Omental fat pad (tissue), 4 donors: Measurements from ENCODE around the gene SOX18. TPM values are rescaled to one million over a fixed set of nuclear protein-coding genes. Genes with fewer than 3 reads are reported as not detected.

Source experiments
- ATAC-seq: fragments of 150-250 bp; one replicate; pipeline ENCODE4 v1.9.1; 2016; ENCODE audit warnings: mild to moderate bottlenecking, moderate library complexity; ENCODE audit not compliant: low FRiP score
- DNase-seq: peaks from one replicate; pipeline ENCODE4 v3.0.0-alpha.2; 2019; ENCODE audit warnings: low spot score
- CTCF ChIP-seq, 3 donors: fragments of 450-650 bp; IDR thresholded peaks; one replicate each; pipeline ENCODE4 v1.5.1; 2016 to 2017; ENCODE audit warnings: antibody characterized with exemption in 3 of 3, mild to moderate bottlenecking in 3 of 3, moderate library complexity in 2 of 3
- total RNA-seq, 4 donors: library from RNA; depleted of rRNA; stranded (reverse); fragments of >200 nt; gene quantifications; one replicate each; pipeline ENCODE4 v1.1.0, GENCODE V29; 2016

Gene SOX18
- total RNA-seq, 4 donors from 2014 or later: 2.9 to 16.7 (median 7.7) TPM

- DNase-seq (no peak), ATAC-seq (no peak)
- TF ChIP-seq CTCF (IDR thresholded peaks at IDR 0.05): no peak
Observed at GRCh38 chr20:64035933-64036345, 13.5 kb downstream of the SOX18 start, which contains the start of gene C20orf204. Gene C20orf204 (plus strand): TSS chr20:64036182. CDS start chr20:64036324, 142 bp downstream.

GRCh38 chr20:64035066-64035932 lies 14.1 kb downstream of the SOX18 start:
- TF ChIP-seq CTCF (IDR thresholded peaks at IDR 0.05): no peak
- DNase-seq (no peak), ATAC-seq (no peak)

DNA sequence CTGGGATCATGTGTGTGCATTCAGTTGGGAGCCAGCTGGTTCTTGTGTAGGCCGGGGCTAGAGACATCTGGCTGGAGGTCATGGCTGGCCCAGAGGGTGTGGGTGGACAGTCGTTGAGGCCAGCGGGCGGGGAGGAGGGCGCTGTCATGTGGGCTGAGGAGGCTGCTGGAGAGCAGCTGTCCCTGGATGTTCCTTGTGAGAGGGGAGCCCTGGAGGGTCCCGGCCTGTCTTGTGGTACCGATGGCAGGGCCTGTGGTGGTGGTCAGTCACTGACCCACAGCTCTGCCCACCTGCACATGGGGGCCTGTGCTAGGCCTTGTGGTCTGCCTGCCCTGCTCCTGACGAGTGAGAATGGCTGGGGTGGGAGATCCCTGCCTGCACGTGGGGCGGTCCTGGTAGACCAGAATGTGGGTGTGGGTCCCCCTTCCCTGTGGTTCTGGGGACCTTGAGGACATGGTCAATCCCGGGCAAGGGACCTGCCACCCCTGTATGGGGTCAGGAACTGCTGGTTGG lies 15.4 kb downstream of the SOX18 start:
- TF ChIP-seq CTCF (IDR thresholded peaks at IDR 0.05): no peak
- DNase-seq: no peak
- ATAC-seq: no peak

DNA sequence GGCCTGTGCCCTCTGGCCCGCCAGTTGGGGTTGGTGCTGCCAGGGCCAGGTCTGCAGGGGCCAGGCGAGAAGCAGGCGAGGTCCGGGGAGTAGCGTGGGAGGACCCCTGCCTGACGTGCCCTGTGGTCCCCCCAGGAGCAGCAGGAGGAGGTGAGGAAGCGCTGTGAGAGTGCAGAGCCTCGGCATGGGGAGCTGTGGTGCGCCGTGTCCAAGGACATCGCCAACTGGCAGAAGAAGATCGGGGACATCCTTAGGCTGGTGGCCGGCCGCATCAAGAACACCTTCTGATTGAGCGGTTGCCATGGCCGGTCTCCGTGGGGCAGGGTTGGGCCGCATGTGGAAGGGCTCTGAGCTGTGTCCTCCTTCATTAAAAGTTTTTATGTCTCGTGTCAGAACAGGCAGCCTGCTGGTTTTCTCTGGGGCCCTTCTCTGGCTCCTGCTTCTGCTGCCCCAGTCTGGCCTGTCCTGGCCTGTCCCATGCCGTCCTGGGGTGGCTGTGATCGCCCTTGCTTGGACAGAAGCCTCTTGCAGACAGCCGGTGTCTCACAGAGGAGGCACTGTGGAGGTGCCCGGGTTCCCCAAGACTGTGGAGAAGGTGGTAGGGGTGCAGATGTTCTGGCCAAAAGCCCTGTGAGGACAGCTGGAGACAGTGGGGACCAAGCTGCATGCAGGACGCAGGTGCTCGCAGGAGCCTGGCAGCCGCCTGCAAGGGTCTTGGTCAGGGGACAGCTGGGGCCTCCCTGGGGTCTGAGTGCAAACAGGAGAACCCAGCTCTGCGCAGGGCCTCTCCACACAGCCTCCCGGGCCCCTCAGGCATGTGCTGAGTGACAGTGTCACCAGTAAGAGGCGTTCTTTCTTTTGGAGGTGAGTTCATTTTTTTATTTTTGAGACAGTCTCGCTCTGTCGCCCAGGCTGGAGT lies 16.5 kb downstream of the SOX18 start:
- DNase-seq (no peak), ATAC-seq (no peak)

DNA sequence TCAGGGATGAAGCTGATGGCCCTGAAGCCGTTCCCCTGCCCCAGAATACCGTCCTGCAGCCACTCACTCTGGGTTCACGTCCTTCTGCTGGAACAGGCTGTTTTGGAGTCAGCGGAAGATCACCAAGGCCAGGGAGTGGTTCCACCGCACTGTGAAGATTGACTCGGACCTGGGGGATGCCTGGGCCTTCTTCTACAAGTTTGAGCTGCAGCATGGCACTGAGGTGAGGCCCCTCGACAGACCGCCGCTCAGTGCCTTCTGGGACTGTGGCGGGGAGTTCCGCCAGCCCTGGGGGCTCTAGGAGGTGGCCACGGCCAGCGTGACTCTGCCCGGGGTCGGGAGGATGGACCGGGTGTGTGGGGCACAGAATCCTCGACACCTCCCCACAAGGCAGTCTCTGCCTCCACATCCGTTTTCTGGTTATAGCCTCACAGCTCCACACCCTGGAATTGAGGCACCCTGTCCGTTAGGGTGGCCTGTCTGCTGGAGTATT lies 17.6 kb downstream of the SOX18 start:
- DNase-seq (no peak), ATAC-seq (no peak)
- TF ChIP-seq CTCF (IDR thresholded peaks at IDR 0.05): no peak

More for the DNA sequence above, 16.5 kb downstream of the SOX18 start:
- no peak for TF ChIP-seq CTCF (IDR thresholded peaks at IDR 0.05)

DNA sequence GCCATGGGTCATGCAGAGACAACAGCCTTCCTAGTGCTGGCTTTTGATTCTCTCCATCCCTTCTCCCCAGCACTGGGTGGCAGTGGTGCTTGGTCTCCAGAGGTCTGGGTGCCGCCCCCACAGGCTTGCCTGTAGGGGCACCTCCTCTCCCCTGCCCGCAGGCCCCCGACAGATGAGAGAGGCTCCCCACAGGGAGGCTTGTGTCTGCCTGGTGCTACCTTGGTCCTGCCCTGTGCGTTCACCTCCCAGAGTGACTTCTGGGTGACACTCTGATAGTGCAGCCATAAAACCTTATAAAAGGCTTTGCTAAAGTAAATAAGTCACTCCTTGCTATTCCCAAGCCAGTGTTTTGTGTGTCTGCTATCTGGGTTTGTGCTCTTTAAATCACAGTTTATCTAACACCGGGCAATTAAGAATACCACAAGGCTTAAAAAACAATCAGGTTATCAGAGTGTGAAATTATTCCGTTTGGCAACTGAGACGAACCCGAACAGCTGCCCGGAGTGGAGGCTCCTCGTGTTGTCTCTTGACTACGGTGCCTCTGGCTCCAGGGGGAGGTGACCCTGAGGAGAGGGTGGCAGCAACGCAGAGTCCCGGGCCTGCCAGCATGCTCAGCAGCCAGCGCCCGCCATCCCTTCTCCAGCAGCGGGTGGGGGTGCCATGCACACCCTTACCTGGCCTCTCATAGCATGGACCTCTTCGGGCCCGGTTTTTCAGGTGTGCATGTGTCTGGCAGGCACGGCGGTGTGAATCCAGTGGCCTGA lies 18.9 kb downstream of the SOX18 start:
- TF ChIP-seq CTCF (IDR thresholded peaks at IDR 0.05): no peak
- DNase-seq (no peak), ATAC-seq (no peak)
